Neural progenitor cell (in vitro differentiated cells): ENCODE measurements around the gene NR3C2. TPM values are rescaled to one million over a fixed set of nuclear protein-coding genes. Genes with fewer than 3 reads are reported as not detected.

Experiments used
- DNase-seq: peaks from one replicate; pipeline ENCODE4 v3.0.0-alpha.2; 2016; ENCODE audit warnings: low spot score
- H2AFZ ChIP-seq: fragments of 200-600 bp; sonication (generic); replicated peaks from 2 replicates; pipeline ENCODE4 v1.6.1; 2016; ENCODE audit warnings: antibody characterized with exemption
- H3F3A ChIP-seq: fragments of 200-600 bp; sonication (generic); 2 replicates; pipeline ENCODE4 v1.6.1; 2016; ENCODE audit warnings: antibody characterized with exemption, low read depth
- H3K27ac ChIP-seq: fragments of 200-600 bp; sonication (generic); 2 replicates; pipeline ENCODE4 v1.5.1; 2016; ENCODE audit warnings: mild to moderate bottlenecking
- H3K27me3 ChIP-seq: fragments of 200-600 bp; sonication (generic); 2 replicates; pipeline ENCODE4 v1.6.1; 2016; ENCODE audit warnings: mild to moderate bottlenecking, moderate library complexity
- H3K36me3 ChIP-seq: fragments of 200-600 bp; sonication (generic); 2 replicates; pipeline ENCODE4 v1.5.1; 2016
- H3K4me1 ChIP-seq: fragments of 200-600 bp; sonication (generic); 2 replicates; pipeline ENCODE4 v1.6.1; 2016; ENCODE audit warnings: mixed run types
- H3K4me2 ChIP-seq: fragments of 200-600 bp; sonication (generic); 2 replicates; pipeline ENCODE4 v1.6.1; 2016
- H3K4me3 ChIP-seq: fragments of 200-600 bp; sonication (generic); 2 replicates; pipeline ENCODE4 v1.5.1; 2016
- H3K79me2 ChIP-seq: fragments of 200-600 bp; sonication (generic); 2 replicates; pipeline ENCODE4 v1.6.1; 2016; ENCODE audit warnings: low read depth
- H3K9ac ChIP-seq: fragments of 200-600 bp; sonication (generic); 2 replicates; pipeline ENCODE4 v1.6.1; 2016
- H3K9me3 ChIP-seq: fragments of 200-600 bp; sonication (generic); 2 replicates; pipeline ENCODE4 v1.5.1; 2016; ENCODE audit warnings: low read depth
- H4K20me1 ChIP-seq: fragments of 200-600 bp; sonication (generic); 2 replicates; pipeline ENCODE4 v1.6.1; 2016; ENCODE audit warnings: low read depth
- H3K27ac Mint-ChIP-seq: 3 replicates; pipeline ENCODE4 v1.8.0; 2021; ENCODE audit warnings: mixed read lengths
- H3K27me3 Mint-ChIP-seq: 2 replicates; pipeline ENCODE4 v1.8.0; 2022; ENCODE audit warnings: low read depth, mild to moderate bottlenecking, inconsistent platforms, moderate library complexity, mixed read lengths; ENCODE audit not compliant: insufficient read depth
- H3K36me3 Mint-ChIP-seq: 3 replicates; pipeline ENCODE4 v1.8.0; 2021; ENCODE audit warnings: mixed read lengths
- H3K4me1 Mint-ChIP-seq: 3 replicates; pipeline ENCODE4 v1.8.0; 2021; ENCODE audit warnings: mixed read lengths
- H3K4me3 Mint-ChIP-seq: 3 replicates; pipeline ENCODE4 v1.8.0; 2021; ENCODE audit warnings: mild to moderate bottlenecking, moderate library complexity, mixed read lengths
- H3K9me3 Mint-ChIP-seq: 3 replicates; pipeline ENCODE4 v1.8.0; 2020; ENCODE audit warnings: mixed read lengths
- CTCF ChIP-seq: fragments of 200-600 bp; sonication (generic); IDR thresholded peaks from 2 replicates; pipeline ENCODE4 v1.5.1; 2017; ENCODE audit warnings: antibody characterized with exemption, mild to moderate bottlenecking
- EZH2 ChIP-seq: fragments of 200-600 bp; sonication (generic); IDR thresholded peaks from 2 replicates; pipeline ENCODE4 v1.6.1; 2017; ENCODE audit warnings: antibody characterized with exemption, mild to moderate bottlenecking, moderate library complexity
- EZH2phosphoT487 ChIP-seq: fragments of 200-600 bp; sonication (generic); IDR thresholded peaks from 2 replicates; pipeline ENCODE4 v1.6.1; 2017; ENCODE audit warnings: antibody characterized with exemption
- total RNA-seq: library from RNA; depleted of rRNA; stranded (reverse); fragments of >200 nt; gene quantifications from 2 replicates; pipeline ENCODE4 v1.2.3, GENCODE V29; 2015; ENCODE audit warnings: low replicate concordance

Gene NR3C2
- total RNA-seq, 1 donor from 2014 or later = 0.73 TPM

- TF ChIP-seq CTCF = no peak
- no peak for TF ChIP-seq EZH2phosphoT487
- no peak for TF ChIP-seq EZH2
- no peaks in the 10 kb centered on the region for H3K79me2 ChIP-seq
- no peaks in the 10 kb centered on the region for H3K36me3 ChIP-seq
- Mint-ChIP-seq H3K4me1 (peaks cover 2% of the 10 kb centered on the region), H3K4me3 (no peak overlapping the region), H3K36me3 (no peaks in the 10 kb centered on the region), H3K9me3 (no peaks in the 10 kb centered on the region), H3K27me3 (no peaks in the 10 kb centered on the region), H3K27ac (no peak overlapping the region)
- no peaks in the 10 kb centered on the region for H3K4me1 ChIP-seq
- H3K4me2 ChIP-seq = no peak overlapping the region
- no peak overlapping the region for H3K9ac ChIP-seq
- no peak overlapping the region for H2AFZ ChIP-seq
- no peak overlapping the region for H3K4me3 ChIP-seq
- H4K20me1 ChIP-seq = no peaks in the 10 kb centered on the region
- H3F3A ChIP-seq = no peaks in the 10 kb centered on the region
- H3K27me3 ChIP-seq = no peaks in the 10 kb centered on the region
- DNase-seq = no peak
- H3K9me3 ChIP-seq = no peaks in the 10 kb centered on the region
- H3K27ac ChIP-seq = no peak overlapping the region
These were observed 296.7 kb downstream of the NR3C2 start for GRCh38 chr4:148145475-148145874.

GRCh38 chr4:148143174-148143573, 299.0 kb downstream of the NR3C2 start:
- Mint-ChIP-seq H3K9me3 (no peaks in the 10 kb centered on the region), H3K4me3 (no peak overlapping the region), H3K27me3 (no peaks in the 10 kb centered on the region), H3K36me3 (no peaks in the 10 kb centered on the region), H3K4me1 (peaks cover 2% of the 10 kb centered on the region), H3K27ac (no peak overlapping the region)
- TF ChIP-seq EZH2 = no peak
- TF ChIP-seq EZH2phosphoT487 = no peak
- no peak for TF ChIP-seq CTCF
- H3K79me2 ChIP-seq = no peaks in the 10 kb centered on the region
- H3K9me3 ChIP-seq = no peaks in the 10 kb centered on the region
- H3K27ac ChIP-seq = no peak overlapping the region
- H3K9ac ChIP-seq = no peak overlapping the region
- no peaks in the 10 kb centered on the region for H3K27me3 ChIP-seq
- H3K4me2 ChIP-seq = no peak overlapping the region
- H3F3A ChIP-seq = no peaks in the 10 kb centered on the region
- DNase-seq = no peak
- no peak overlapping the region for H2AFZ ChIP-seq
- no peaks in the 10 kb centered on the region for H4K20me1 ChIP-seq
- H3K36me3 ChIP-seq = no peaks in the 10 kb centered on the region
- H3K4me3 ChIP-seq = no peak overlapping the region
- no peaks in the 10 kb centered on the region for H3K4me1 ChIP-seq

- H3K9me3 Mint-ChIP-seq = no peaks in the 10 kb centered on the region
- Histone ChIP-seq H3K9ac (no peak overlapping the region), H3K9me3 (no peaks in the 10 kb centered on the region), H3K4me1 (no peaks in the 10 kb centered on the region), H3K4me3 (no peak overlapping the region), H3K4me2 (no peak overlapping the region), H3K79me2 (no peaks in the 10 kb centered on the region), H4K20me1 (no peaks in the 10 kb centered on the region), H3F3A (no peaks in the 10 kb centered on the region), H3K27me3 (no peaks in the 10 kb centered on the region), H3K27ac (no peak overlapping the region), H3K36me3 (no peaks in the 10 kb centered on the region), H2AFZ (no peak overlapping the region)
- no peaks in the 10 kb centered on the region for H3K27me3 Mint-ChIP-seq
- H3K4me1 Mint-ChIP-seq = peaks cover 2% of the 10 kb centered on the region
- no peak overlapping the region for H3K27ac Mint-ChIP-seq
- DNase-seq = no peak
- H3K4me3 Mint-ChIP-seq = no peak overlapping the region
- TF ChIP-seq EZH2phosphoT487 = no peak
- TF ChIP-seq CTCF = no peak
- TF ChIP-seq EZH2 = no peak
- H3K36me3 Mint-ChIP-seq = no peaks in the 10 kb centered on the region
These were observed 300.7 kb downstream of the NR3C2 start for GRCh38 chr4:148141501-148141900.

- Histone ChIP-seq H2AFZ (no peak overlapping the region), H3F3A (no peaks in the 10 kb centered on the region), H3K4me3 (no peak overlapping the region), H3K4me2 (no peak overlapping the region), H4K20me1 (no peaks in the 10 kb centered on the region), H3K27me3 (no peaks in the 10 kb centered on the region), H3K9ac (no peak overlapping the region), H3K4me1 (no peaks in the 10 kb centered on the region), H3K36me3 (no peaks in the 10 kb centered on the region), H3K79me2 (no peaks in the 10 kb centered on the region), H3K27ac (no peak overlapping the region), H3K9me3 (no peaks in the 10 kb centered on the region)
- Mint-ChIP-seq H3K9me3 (peaks cover 16% of the 10 kb centered on the region), H3K4me1 (no peaks in the 10 kb centered on the region), H3K36me3 (peaks cover 6% of the 10 kb centered on the region), H3K4me3 (no peak overlapping the region), H3K27me3 (peaks cover 4% of the 10 kb centered on the region), H3K27ac (no peak overlapping the region)
- TF ChIP-seq EZH2phosphoT487 (no peak), EZH2 (no peak), CTCF (no peak)
- no peak for DNase-seq
These were observed 315.4 kb downstream of the NR3C2 start for GRCh38 chr4:148126825-148127224.
